ENCODE results near the gene EFEMP2. TPM values are rescaled to one million over a fixed set of nuclear protein-coding genes. Genes with fewer than 3 reads are reported as not detected.
"Not testable (repeated sequence)": the region's sequence is repeated elsewhere in the genome, so short reads cannot be mapped to it uniquely, and the experiment has no call there.

EFEMP2 gene
- total RNA-seq, 1 donor from 2014 or later = 131 TPM

DNA sequence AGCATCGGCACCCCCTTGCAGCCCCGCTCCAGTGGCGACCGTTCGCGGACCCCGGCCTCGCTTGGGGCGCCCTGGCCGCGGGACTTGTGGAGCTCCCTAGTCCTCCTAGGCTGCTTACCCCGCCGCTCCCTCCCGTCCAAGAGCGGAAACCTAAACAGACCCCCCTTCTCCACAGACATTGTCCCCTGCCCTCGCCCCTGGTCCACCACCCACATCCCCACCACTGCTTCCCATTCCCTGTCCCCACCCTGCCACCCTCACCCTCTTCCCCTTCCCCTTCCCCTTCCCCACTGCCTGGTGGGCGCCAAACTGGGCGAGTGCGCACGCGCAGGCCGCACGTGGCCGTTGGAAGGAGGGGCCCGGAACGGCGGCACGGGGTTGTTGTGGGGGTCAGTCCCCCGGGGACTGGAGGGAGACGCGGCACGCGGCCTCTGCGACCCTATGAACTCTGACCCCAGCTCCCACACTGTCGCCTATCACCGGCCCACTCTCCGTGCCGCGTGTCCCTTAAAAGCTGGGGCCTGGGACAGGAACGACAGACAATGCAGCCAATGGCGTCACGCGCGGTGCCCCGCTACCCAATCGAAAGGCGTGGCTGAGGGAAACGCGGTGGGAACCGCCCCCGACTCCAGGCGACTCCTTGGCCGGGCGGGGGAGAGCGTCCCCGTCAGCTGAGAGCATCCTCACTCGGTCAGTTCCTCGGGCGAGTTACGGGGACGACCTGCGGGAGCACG, 39.1 kb downstream of the EFEMP2 start, which contains the start of gene SNX32:
Gene SNX32 (plus strand): TSS at position 667 of the 734 bp plus-strand sequence. CDS start 103 bp downstream, outside the sequence.
- peaks cover 22% of the 10 kb centered on the region for H3K27me3 Mint-ChIP-seq (ENCODE audit: unreplicated experiment)
- H3K9me3 Mint-ChIP-seq (ENCODE audit: unreplicated experiment) = no peaks in the 10 kb centered on the region
- H3K4me3 Mint-ChIP-seq (ENCODE audit: unreplicated experiment) = no peak within 1 kb of the TSS
- TF ChIP-seq, protein P1, sequence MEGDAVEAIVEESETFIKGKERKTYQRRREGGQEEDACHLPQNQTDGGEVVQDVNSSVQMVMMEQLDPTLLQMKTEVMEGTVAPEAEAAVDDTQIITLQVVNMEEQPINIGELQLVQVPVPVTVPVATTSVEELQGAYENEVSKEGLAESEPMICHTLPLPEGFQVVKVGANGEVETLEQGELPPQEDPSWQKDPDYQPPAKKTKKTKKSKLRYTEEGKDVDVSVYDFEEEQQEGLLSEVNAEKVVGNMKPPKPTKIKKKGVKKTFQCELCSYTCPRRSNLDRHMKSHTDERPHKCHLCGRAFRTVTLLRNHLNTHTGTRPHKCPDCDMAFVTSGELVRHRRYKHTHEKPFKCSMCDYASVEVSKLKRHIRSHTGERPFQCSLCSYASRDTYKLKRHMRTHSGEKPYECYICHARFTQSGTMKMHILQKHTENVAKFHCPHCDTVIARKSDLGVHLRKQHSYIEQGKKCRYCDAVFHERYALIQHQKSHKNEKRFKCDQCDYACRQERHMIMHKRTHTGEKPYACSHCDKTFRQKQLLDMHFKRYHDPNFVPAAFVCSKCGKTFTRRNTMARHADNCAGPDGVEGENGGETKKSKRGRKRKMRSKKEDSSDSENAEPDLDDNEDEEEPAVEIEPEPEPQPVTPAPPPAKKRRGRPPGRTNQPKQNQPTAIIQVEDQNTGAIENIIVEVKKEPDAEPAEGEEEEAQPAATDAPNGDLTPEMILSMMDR (IDR thresholded peaks at IDR 0.05) = no peak
- peak; percentile 98 for DNase-seq (ENCODE audit: extremely low spot score, unreplicated experiment)
- peak within 1 kb of the TSS; percentile 3 for H3K27ac Mint-ChIP-seq (ENCODE audit: unreplicated experiment)
- peaks cover 6% of the 10 kb centered on the region for H3K4me1 Mint-ChIP-seq (ENCODE audit: unreplicated experiment)
- H3K36me3 Mint-ChIP-seq (ENCODE audit: unreplicated experiment) = peaks cover 3% of the 10 kb centered on the region

GRCh38 chr11:65832231-65832630, 40.4 kb downstream of the EFEMP2 start:
- not testable (repeated sequence) for DNase-seq (ENCODE audit: extremely low spot score, unreplicated experiment); H3K4me3 Mint-ChIP-seq (ENCODE audit: unreplicated experiment); H3K4me1 Mint-ChIP-seq (ENCODE audit: unreplicated experiment); H3K36me3 Mint-ChIP-seq (ENCODE audit: unreplicated experiment); H3K27ac Mint-ChIP-seq (ENCODE audit: unreplicated experiment); H3K9me3 Mint-ChIP-seq (ENCODE audit: unreplicated experiment)
- peaks cover 22% of the 10 kb centered on the region for H3K27me3 Mint-ChIP-seq (ENCODE audit: unreplicated experiment)

DNA sequence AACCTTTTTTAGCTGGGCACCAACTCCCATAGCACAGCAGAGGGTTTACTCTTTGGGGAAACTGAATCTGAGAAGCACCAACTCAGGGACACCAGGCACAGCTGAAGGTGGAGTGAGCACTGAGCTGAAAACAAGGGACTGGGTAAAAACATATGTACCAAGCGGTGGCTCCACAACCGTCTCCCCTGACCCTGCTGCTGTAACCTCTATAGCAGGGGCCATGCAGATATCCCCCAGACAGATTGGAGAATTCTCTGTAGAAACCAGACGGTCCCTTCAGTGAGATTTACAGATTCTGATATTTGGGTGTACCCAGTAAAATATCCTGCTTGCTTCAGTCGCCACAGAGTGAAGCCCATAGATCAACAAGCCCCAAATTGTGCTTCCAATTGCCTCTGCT, 43.1 kb downstream of the EFEMP2 start:
- no peak overlapping the region for H3K27ac Mint-ChIP-seq (ENCODE audit: unreplicated experiment)
- no peak for DNase-seq (ENCODE audit: extremely low spot score, unreplicated experiment)
- H3K9me3 Mint-ChIP-seq (ENCODE audit: unreplicated experiment) = no peaks in the 10 kb centered on the region
- peaks cover 22% of the 10 kb centered on the region for H3K27me3 Mint-ChIP-seq (ENCODE audit: unreplicated experiment)
- H3K4me3 Mint-ChIP-seq (ENCODE audit: unreplicated experiment) = no peak overlapping the region
- no peaks in the 10 kb centered on the region for H3K36me3 Mint-ChIP-seq (ENCODE audit: unreplicated experiment)
- peaks cover 5% of the 10 kb centered on the region for H3K4me1 Mint-ChIP-seq (ENCODE audit: unreplicated experiment)
- TF ChIP-seq, protein P1 (IDR thresholded peaks at IDR 0.05) = no peak

DNA sequence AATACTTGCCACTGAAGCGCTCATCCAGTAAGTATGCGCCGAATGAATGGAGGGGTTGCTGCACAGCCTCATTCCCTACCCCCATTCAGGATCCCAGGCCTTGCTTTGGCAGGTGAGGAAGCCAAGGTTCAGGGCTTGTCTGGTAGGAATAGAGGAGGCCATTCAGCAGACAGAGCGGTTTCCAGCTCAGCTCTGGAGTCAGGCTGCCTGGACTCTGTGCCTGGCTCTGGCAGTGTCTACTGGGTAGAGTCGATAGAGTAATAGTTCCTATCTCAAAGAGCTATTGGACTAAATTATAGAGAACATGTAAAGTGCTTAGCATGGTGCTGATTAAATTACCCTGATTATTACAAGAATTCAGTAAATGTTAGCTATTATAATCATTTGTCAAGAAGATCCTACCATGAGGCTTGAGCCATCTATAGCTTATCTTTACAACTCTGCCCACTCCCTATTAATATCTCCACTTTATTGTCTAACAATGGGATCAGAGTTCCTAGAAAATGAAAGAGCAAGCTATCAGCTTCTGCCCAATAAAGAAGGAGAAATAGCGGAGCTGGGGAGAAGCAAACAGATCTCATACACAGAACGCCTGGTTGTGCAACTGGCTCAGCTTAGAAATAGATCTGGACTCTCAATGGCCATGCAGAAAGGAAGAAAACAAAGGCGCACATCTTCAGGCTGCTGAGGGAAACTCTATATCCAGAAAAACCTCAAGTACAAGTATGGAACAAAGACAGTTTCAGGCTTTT, 45.4 kb downstream of the EFEMP2 start:
- Mint-ChIP-seq H3K27me3 (ENCODE audit: unreplicated experiment) (peaks cover 14% of the 10 kb centered on the region), H3K4me1 (ENCODE audit: unreplicated experiment) (no peaks in the 10 kb centered on the region), H3K9me3 (ENCODE audit: unreplicated experiment) (no peaks in the 10 kb centered on the region), H3K4me3 (ENCODE audit: unreplicated experiment) (no peak overlapping the region), H3K27ac (ENCODE audit: unreplicated experiment) (no peak overlapping the region), H3K36me3 (ENCODE audit: unreplicated experiment) (no peaks in the 10 kb centered on the region)
- TF ChIP-seq, protein P1 (IDR thresholded peaks at IDR 0.05) = no peak
- no peak for DNase-seq (ENCODE audit: extremely low spot score, unreplicated experiment)

GRCh38 chr11:65822776-65823528, 49.6 kb downstream of the EFEMP2 start:
- no peaks in the 10 kb centered on the region for H3K4me1 Mint-ChIP-seq (ENCODE audit: unreplicated experiment)
- H3K9me3 Mint-ChIP-seq (ENCODE audit: unreplicated experiment) = no peaks in the 10 kb centered on the region
- no peak overlapping the region for H3K4me3 Mint-ChIP-seq (ENCODE audit: unreplicated experiment)
- no peak overlapping the region for H3K27ac Mint-ChIP-seq (ENCODE audit: unreplicated experiment)
- no peak for DNase-seq (ENCODE audit: extremely low spot score, unreplicated experiment)
- TF ChIP-seq, protein P1 (IDR thresholded peaks at IDR 0.05) = no peak
- no peaks in the 10 kb centered on the region for H3K36me3 Mint-ChIP-seq (ENCODE audit: unreplicated experiment)
- H3K27me3 Mint-ChIP-seq (ENCODE audit: unreplicated experiment) = no peaks in the 10 kb centered on the region

Measured in osteocyte (in vitro differentiated cells).